ENCODE results near the gene TBC1D10B.

GRCh38 chr16:30352488-30353401, 17.5 kb downstream of the TBC1D10B start:
- peak in 2 of 3 experiments; percentile 41 to 46; a peak in 3 of 6 replicates for TF ChIP-seq CTCF (IDR thresholded peaks at IDR 0.05 in 2 of 3, conservative IDR thresholded peaks at IDR 0.05 in 1 of 3; ENCODE audit: borderline replicate concordance in 1 of 3, insufficient read depth in 1 of 3, low read depth in 2 of 3, low read length in 2 of 3)
- TF ChIP-seq ZBTB33 (IDR thresholded peaks at IDR 0.05; ENCODE audit: extremely low read depth, insufficient replicate concordance, low read length) = no peak
- TF ChIP-seq YY1 (IDR thresholded peaks at IDR 0.05; ENCODE audit: extremely low read depth, insufficient replicate concordance, low read depth, low read length) = no peak
- TF ChIP-seq REST (IDR thresholded peaks at IDR 0.05; ENCODE audit: low read depth) = no peak
- no peak for TF ChIP-seq POLR2A (IDR thresholded peaks at IDR 0.05; ENCODE audit: borderline replicate concordance, extremely low read depth, insufficient read depth, insufficient read length)
